ENCODE data around the gene DDN. TPM values are rescaled to one million over a fixed set of nuclear protein-coding genes. Genes with fewer than 3 reads are reported as not detected.

The DDN gene
- total and polyA plus RNA-seq, 10 of the 15 experiments (the other 5 are each of a cell fraction or from before 2014, with no cell fraction given): 0.10 to 13.4 (median 3.7) TPM

DNA sequence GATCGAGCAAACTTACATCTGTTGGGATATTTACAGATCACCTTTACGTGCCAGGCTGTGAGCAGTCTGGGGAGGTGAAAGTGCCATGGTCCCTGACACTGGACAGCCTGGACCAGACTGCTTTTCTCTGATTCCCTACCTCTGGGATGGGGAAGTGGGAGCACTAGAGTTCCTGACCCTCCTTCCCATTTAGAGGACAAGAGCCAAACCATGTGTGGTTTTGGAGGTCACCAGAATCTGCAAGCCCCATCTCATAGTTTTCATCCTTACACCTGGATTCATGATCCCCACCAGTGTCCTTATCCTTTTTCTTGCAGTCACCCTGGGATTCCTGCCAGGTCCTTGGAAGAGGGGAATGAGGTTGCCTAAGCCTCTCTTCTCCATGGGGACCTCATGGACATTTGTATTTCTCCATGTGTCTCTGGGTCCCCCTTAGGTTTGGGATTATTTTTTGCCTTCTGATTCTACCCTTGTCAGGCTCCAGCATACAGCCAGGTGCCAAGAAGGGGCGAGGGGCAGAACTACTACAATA lies 26.2 kb downstream of the DDN start:
- TF ChIP-seq MYC (IDR thresholded peaks at IDR 0.05; ENCODE audit: insufficient read depth, insufficient read length, insufficient replicate concordance, low read length, severe bottlenecking) (no peak), SUPT20H (IDR thresholded peaks at IDR 0.05; ENCODE audit: borderline replicate concordance, control insufficient read depth, low read depth, low read length) (no peak), RFX5 (IDR thresholded peaks at IDR 0.05; ENCODE audit: low read depth, low read length) (no peak), ZZZ3 (IDR thresholded peaks at IDR 0.05; ENCODE audit: control insufficient read depth, insufficient read length, low read depth) (no peak), YY1 (IDR thresholded peaks at IDR 0.05; ENCODE audit: low read depth, low read length) (no peak), NFYA (IDR thresholded peaks at IDR 0.05; ENCODE audit: borderline replicate concordance, low read depth, low read length) (no peak), POLR2A (IDR thresholded peaks at IDR 0.05; ENCODE audit: low read depth, low read length) (no peak), BMI1 (IDR thresholded peaks at IDR 0.05; ENCODE audit: borderline replicate concordance) (no peak), ZNF24 (IDR thresholded peaks at IDR 0.05) (no peak), KDM1A (IDR thresholded peaks at IDR 0.05; ENCODE audit: borderline replicate concordance) (no peak), EZH2 (IDR thresholded peaks at IDR 0.05; ENCODE audit: borderline replicate concordance, control insufficient read depth, low read depth, low read length) (no peak), SREBF2 (IDR thresholded peaks at IDR 0.05; ENCODE audit: low read length) (no peak), RCOR1 (conservative IDR thresholded peaks at IDR 0.05; ENCODE audit: low read depth, low read length) (no peak), TARDBP (IDR thresholded peaks at IDR 0.05; ENCODE audit: borderline replicate concordance) (no peak), PML (IDR thresholded peaks at IDR 0.05; ENCODE audit: low read length) (no peak), SIN3A (IDR thresholded peaks at IDR 0.05; ENCODE audit: low read depth, low read length) (no peak), KLF5 (IDR thresholded peaks at IDR 0.05; ENCODE audit: partially characterized antibody) (no peak)
- TF ChIP-seq, protein P1, sequence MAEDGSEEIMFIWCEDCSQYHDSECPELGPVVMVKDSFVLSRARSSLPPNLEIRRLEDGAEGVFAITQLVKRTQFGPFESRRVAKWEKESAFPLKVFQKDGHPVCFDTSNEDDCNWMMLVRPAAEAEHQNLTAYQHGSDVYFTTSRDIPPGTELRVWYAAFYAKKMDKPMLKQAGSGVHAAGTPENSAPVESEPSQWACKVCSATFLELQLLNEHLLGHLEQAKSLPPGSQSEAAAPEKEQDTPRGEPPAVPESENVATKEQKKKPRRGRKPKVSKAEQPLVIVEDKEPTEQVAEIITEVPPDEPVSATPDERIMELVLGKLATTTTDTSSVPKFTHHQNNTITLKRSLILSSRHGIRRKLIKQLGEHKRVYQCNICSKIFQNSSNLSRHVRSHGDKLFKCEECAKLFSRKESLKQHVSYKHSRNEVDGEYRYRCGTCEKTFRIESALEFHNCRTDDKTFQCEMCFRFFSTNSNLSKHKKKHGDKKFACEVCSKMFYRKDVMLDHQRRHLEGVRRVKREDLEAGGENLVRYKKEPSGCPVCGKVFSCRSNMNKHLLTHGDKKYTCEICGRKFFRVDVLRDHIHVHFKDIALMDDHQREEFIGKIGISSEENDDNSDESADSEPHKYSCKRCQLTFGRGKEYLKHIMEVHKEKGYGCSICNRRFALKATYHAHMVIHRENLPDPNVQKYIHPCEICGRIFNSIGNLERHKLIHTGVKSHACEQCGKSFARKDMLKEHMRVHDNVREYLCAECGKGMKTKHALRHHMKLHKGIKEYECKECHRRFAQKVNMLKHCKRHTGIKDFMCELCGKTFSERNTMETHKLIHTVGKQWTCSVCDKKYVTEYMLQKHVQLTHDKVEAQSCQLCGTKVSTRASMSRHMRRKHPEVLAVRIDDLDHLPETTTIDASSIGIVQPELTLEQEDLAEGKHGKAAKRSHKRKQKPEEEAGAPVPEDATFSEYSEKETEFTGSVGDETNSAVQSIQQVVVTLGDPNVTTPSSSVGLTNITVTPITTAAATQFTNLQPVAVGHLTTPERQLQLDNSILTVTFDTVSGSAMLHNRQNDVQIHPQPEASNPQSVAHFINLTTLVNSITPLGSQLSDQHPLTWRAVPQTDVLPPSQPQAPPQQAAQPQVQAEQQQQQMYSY (CRISPR knock-in tag; IDR thresholded peaks at IDR 0.05): no peak
- ATAC-seq: no peak
- RAD21 ChIA-PET (ENCODE audit: unreplicated experiment): interaction anchor here (1.3 to 2.4 kb wide), 3 partner anchors 15 to 120 kb away, joined by 4 to 10 read pairs (median 6); no protein-coding TSS in a partner anchor
- Histone ChIP-seq H3K4me3 (no peak overlapping the region), H3K9ac (ENCODE audit: control insufficient read depth, insufficient read depth, low read length) (no peak overlapping the region), H2AFZ (ENCODE audit: control insufficient read depth, low read depth, low read length) (no peak overlapping the region), H3K4me2 (ENCODE audit: control insufficient read depth, insufficient read depth) (no peak overlapping the region), H3K79me2 (ENCODE audit: control insufficient read depth, insufficient read depth, low read length) (no peaks in the 10 kb centered on the region), H4K20me1 (ENCODE audit: control insufficient read depth, insufficient read depth) (no peaks in the 10 kb centered on the region), H3K27ac (ENCODE audit: control insufficient read depth, insufficient read depth) (no peak overlapping the region), H3K27me3 (replicated peaks in 1 of 2; ENCODE audit: control insufficient read depth in 2 of 2, insufficient read depth in 2 of 2, low read length in 1 of 2) (peaks cover 19 to 30% of the 10 kb centered on the region in 2 experiments), H3K4me1 (ENCODE audit: control insufficient read depth, insufficient read depth, low read length) (peaks cover 48% of the 10 kb centered on the region), H3K9me3 (replicated peaks; ENCODE audit: control insufficient read depth, insufficient read depth, low read length) (no peaks in the 10 kb centered on the region), H3K36me3 (ENCODE audit: control insufficient read depth in 2 of 2, insufficient read depth in 2 of 2, low read length in 1 of 2) (no peaks in the 10 kb centered on the region)
- CTCF ChIA-PET: interaction anchor here (0.7 to 7.1 kb wide), 11 partner anchors 9 to 157 kb away, joined by 3 to 65 read pairs (median 4); partner anchors contain the start of gene ARF3
- POLR2A ChIA-PET: no interaction called here
- no peak for FAIRE-seq
- in situ Hi-C loops (cut with MboI) (no loop called here), intact Hi-C loops (cut with micrococcal nuclease; ENCODE audit: unreplicated experiment) (no loop called here)
- no TSS peak for BruUV-seq (replicated peaks)
- 0% methylated on average over 3 of the region's 3 CpGs for WGBS (ENCODE audit: insufficient coverage, insufficient replicate concordance, low lambda C conversion rate, missing lambda C conversion rate)
- SMC1A ChIA-PET (ENCODE audit: uncharacterized antibody, unreplicated experiment): interaction anchor here (1.3 to 1.6 kb wide), 2 partner anchors 15 to 16 kb away, joined by 4 read pairs; partner anchors contain the start of gene ARF3
- DNase-seq (ENCODE audit: low read depth, low spot score): no peak

All from GM12878 (cell line).